CD1c-positive myeloid dendritic cell (primary cell): ENCODE data around the gene TRIM13.
"Not testable (repeated sequence)": the region's sequence is repeated elsewhere in the genome, so short reads cannot be mapped to it uniquely, and the experiment has no call there.

Experiments used
- DNase-seq: peaks from one replicate; pipeline ENCODE4 v3.0.0-alpha.2; 2016; ENCODE audit errors: extremely low spot score

TRIM13 gene

DNA sequence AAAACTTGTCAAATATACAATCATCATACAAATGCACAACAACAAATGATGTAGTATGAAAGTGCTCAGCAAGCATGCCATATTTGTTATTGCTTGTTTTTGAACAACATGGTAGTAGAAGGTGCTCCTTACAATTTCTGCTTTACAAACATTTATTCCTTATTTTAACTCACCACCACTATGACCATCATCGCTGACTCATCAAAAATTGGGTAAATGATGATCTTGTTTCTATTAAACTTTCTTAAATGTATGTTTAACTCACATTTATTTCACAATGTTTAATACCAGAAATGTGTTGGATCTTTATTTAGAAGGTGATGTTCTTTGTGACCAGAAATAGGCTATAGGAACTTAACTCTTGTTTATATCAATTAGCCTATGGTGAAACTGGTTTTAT, 63.9 kb downstream of the TRIM13 start:
- DNase-seq = no peak

DNA sequence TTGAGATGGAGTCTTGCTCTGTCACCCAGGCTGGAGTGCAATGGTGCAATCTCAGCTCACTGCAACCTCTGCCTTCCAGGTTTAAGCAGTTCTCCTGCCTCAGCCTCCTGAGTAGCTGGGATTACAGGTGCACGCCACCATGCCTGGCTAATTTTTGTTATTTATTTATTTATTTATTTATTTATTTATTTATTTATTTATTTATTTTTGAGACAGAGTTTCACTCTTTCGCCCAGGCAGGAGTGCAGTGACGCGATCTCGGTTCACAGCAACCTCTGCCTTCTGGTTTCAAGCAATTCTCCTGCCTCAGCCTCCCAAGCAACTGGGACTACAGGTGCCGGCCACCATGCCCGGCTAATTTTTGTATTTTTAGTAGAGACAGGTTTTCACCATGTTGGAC, 65.5 kb downstream of the TRIM13 start:
- not testable (repeated sequence) for DNase-seq

GRCh38 chr13:50065712-50066111, 68.9 kb downstream of the TRIM13 start:
- no peak for DNase-seq
